NCI-H2227 (cell line): ENCODE results near the gene OCRL.
"Not testable (repeated sequence)": the region's sequence is repeated elsewhere in the genome, so short reads cannot be mapped to it uniquely, and the experiment has no call there.

ENCODE experiments used
- DNase-seq: peaks from one replicate; lab custom pipeline; 2025; ENCODE audit not compliant: unreplicated experiment; lab: John Stamatoyannopoulos, UW

Gene OCRL

GRCh38 chrX:129534816-129535578 is 5.1 kb upstream of the OCRL start:
- no peak for DNase-seq

GRCh38 chrX:129540722-129541184 is 694 bp downstream of the OCRL start:
- DNase-seq = no peak

GRCh38 chrX:129544780-129545179 is 4.7 kb downstream of the OCRL start:
- DNase-seq = no peak

GRCh38 chrX:129545408-129545807 is 5.3 kb downstream of the OCRL start:
- DNase-seq = no peak

- no peak for DNase-seq
Measured at GRCh38 chrX:129549124-129549523, 9.1 kb downstream of the OCRL start.

- DNase-seq = no peak
Measured at GRCh38 chrX:129553619-129554288, 13.7 kb downstream of the OCRL start.

GRCh38 chrX:129554816-129555215 is 14.8 kb downstream of the OCRL start:
- not testable (repeated sequence) for DNase-seq

GRCh38 chrX:129556806-129557315 is 16.8 kb downstream of the OCRL start:
- DNase-seq = no peak

- no peak for DNase-seq
Measured at GRCh38 chrX:129557844-129558480, 17.9 kb downstream of the OCRL start.

- DNase-seq = no peak
Measured at GRCh38 chrX:129559783-129560182, 19.7 kb downstream of the OCRL start.

- no peak for DNase-seq
Measured at GRCh38 chrX:129561453-129561852, 21.4 kb downstream of the OCRL start.

- not testable (repeated sequence) for DNase-seq
Measured at GRCh38 chrX:129564345-129564744, 24.3 kb downstream of the OCRL start.

GRCh38 chrX:129565046-129565650 is 25.1 kb downstream of the OCRL start:
- DNase-seq = no peak

- no peak for DNase-seq
Measured at GRCh38 chrX:129566073-129566472, 26.0 kb downstream of the OCRL start.

GRCh38 chrX:129568349-129568748 is 28.3 kb downstream of the OCRL start:
- DNase-seq = no peak

- DNase-seq = no peak
Measured at GRCh38 chrX:129572422-129572821, 32.4 kb downstream of the OCRL start.

- DNase-seq = not testable (repeated sequence)
Measured at GRCh38 chrX:129573652-129574051, 33.6 kb downstream of the OCRL start.

GRCh38 chrX:129574214-129574613 is 34.2 kb downstream of the OCRL start:
- no peak for DNase-seq

GRCh38 chrX:129576539-129576938 is 36.5 kb downstream of the OCRL start:
- DNase-seq = no peak

GRCh38 chrX:129577473-129577872 is 37.4 kb downstream of the OCRL start:
- DNase-seq = no peak

- no peak for DNase-seq
Measured at GRCh38 chrX:129577877-129578276, 37.8 kb downstream of the OCRL start.
